Measurements from ENCODE around the gene ESYT1. TPM values are rescaled to one million over a fixed set of nuclear protein-coding genes. Genes with fewer than 3 reads are reported as not detected.
A peak's percentile ranks its signal among the peaks of the same experiment; 100 is the strongest.

Gene ESYT1
- total RNA-seq, 2 experiments from 2014 or later: 225 to 241 TPM

DNA sequence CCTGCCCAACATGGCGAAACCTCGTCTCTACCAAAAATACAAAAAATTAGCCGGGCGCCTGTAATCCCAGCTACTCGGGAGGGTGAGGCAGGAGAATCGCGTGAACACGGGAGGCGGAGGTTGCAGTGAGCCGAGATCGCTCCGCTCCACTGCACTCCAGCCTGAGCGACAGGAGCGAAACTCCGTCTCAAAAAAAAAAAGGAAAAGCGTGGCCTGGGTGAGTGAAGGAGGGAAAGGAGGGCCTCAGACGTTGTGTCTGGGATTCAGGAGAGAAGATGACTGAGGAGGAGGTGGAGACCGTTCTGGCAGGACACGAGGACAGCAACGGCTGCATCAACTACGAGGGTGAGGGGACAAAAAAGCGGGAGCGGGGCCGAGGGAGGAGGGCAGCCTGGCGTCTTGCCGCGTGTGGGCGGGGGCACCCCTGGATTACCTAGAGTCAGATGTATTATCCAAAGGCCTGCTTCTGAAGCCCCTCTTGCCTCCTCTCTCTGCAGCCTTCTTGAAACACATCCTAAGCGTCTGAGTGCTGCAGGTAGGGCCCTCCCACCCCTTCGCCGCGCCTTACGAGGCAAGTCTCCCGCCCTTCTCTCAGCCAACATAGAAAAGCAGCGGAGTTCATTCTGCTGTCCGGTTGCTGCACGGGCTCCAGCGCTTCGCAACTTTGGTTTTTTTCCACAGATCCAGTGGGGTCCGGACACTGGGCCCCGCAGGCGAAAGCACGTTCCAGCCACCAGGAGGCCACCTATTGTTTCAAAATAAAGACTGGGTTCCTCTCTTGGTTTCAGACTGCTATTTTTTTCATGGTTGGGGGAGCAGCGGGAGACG is 29.3 kb downstream of the ESYT1 start:
- Mint-ChIP-seq H3K27me3 (no peaks in the 10 kb centered on the region), H3K27ac (peak overlapping the region; percentile 96), H3K4me3 (peak overlapping the region; percentile 94), H3K9me3 (ENCODE audit: low read depth) (no peaks in the 10 kb centered on the region), H3K36me3 (peaks cover 48% of the 10 kb centered on the region), H3K4me1 (peaks cover 55% of the 10 kb centered on the region)
- peak; percentile 40 for ATAC-seq
- CTCF ChIA-PET: interaction anchor here (1.4 to 7.5 kb wide), 6 partner anchors 29 to 419 kb away, joined by 6 to 61 read pairs (median 18); partner anchors contain the start of genes ESYT1, RPL41, SMARCC2 and ZC3H10
- DNase-seq: peak; percentile 78

DNA sequence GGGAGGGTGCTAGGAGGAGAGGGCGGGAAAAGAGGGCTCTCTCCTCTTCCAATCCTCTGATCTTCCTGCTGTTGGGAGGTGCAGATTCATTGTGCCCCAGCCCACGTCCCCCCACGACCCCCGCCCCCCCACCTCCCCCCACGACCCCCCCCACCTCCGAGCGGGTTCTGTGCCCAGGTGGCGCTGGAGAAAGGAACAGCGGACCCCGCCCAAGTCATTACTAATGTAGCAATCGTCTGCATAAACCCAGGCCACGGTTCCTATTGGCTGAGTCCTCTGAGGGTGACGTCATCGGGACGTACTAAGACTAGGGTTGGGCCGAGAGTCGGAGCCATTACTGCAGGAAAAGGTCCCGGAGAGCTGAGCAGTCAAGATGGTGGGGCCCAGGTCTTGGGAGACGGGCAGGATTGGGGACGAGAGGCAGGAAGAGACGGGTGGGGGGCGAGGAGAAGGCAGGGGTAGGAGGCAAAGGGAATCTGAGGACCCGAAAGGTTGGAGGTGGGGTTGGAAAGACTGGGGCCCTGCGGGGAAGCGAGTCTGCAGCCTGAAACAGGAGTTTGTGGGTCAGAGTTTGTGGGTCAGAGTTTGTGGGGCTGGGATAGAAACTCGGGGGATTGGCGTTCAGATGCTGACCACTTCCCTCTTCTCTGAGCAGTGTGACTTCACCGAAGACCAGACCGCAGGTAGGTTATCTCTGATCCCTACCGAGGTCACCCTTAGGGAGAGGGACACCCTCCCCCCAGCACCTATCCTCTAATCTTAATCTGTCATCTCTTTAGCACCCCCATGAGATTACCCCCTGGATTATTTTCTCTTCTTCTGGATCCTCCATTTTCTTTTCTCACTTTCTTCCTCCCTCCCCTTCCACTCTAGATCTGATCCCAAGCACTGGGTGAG is 30.2 kb downstream of the ESYT1 start, which contains the start of gene MYL6:
Gene MYL6, plus strand, starts transcription at position 331 of the 897 bp plus-strand sequence. Its CDS starts 43 bp downstream, at position 374.
- no peaks in the 10 kb centered on the region for H3K9me3 Mint-ChIP-seq (ENCODE audit: low read depth)
- peak within 1 kb of the TSS; percentile 96 for H3K27ac Mint-ChIP-seq
- H3K4me3 Mint-ChIP-seq: peak within 1 kb of the TSS; percentile 94
- ATAC-seq (peak; percentile 85), DNase-seq (peak; percentile 98)
- H3K27me3 Mint-ChIP-seq: no peaks in the 10 kb centered on the region
- CTCF ChIA-PET: interaction anchor here (0.7 to 7.5 kb wide), 7 partner anchors 24 to 420 kb away, joined by 3 to 61 read pairs (median 10); partner anchors contain the start of genes ESYT1, RPL41, SMARCC2 and ZC3H10
- H3K36me3 Mint-ChIP-seq: peaks cover 52% of the 10 kb centered on the region
- H3K4me1 Mint-ChIP-seq: peaks cover 51% of the 10 kb centered on the region

DNA sequence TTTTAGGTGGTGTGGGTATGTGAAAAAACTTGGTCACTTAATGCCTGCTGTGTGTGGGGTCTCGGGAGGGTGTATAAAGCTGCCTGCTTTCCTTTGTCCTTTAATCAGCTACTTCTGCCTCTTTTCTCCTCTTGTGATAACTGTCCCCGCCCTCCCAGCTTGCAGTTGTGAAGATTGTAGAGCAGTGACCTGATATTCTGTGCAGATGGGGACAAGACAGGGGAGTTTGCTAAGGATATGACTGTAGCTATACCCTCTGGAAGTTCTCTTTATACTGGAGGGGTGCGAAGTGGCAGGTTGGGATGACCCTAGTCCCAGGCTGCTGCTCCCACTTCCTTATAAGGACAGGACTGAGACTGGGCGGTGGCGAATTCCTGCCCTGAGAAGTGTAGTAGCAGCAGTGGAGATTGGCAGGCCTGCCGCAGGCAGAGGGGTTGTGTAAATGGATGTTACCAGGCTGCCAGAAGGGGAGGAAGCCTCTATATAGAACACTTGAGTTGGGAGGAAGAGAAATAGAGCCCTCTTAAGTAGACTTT is 30.9 kb downstream of the ESYT1 start:
- Mint-ChIP-seq H3K36me3 (peaks cover 59% of the 10 kb centered on the region), H3K9me3 (ENCODE audit: low read depth) (no peaks in the 10 kb centered on the region), H3K27ac (peak overlapping the region; percentile 96), H3K27me3 (no peaks in the 10 kb centered on the region), H3K4me3 (peak overlapping the region; percentile 94), H3K4me1 (peaks cover 46% of the 10 kb centered on the region)
- peak; percentile 59 for DNase-seq
- peak; percentile 8 for ATAC-seq
- CTCF ChIA-PET: interaction anchor here (0.8 to 7.5 kb wide), 8 partner anchors 11 to 420 kb away, joined by 3 to 61 read pairs (median 8); partner anchors contain the start of genes ESYT1, RPL41, SMARCC2 and ZC3H10

DNA sequence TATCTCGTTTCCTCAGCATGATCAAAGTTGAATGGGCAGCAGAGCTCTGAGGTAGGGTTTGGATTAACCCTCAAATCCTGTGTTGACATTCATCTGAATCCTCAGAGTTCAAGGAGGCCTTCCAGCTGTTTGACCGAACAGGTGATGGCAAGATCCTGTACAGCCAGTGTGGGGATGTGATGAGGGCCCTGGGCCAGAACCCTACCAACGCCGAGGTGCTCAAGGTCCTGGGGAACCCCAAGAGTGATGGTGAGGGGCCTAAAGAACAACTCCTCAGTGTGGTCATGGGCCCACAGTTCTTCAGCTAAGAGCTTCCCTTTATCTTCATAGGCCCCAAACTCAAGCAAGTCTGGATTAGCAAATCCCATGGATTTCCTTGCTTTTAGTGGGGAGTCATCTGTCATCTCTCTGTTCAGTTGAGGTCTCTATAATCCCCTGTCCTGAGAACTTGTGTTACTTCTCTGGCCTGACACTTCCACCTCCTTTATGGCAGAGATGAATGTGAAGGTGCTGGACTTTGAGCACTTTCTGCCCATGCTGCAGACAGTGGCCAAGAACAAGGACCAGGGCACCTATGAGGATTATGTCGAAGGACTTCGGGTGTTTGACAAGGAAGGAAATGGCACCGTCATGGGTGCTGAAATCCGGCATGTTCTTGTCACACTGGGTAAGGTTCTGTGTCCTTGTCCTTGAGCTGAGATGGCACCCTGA is 31.6 kb downstream of the ESYT1 start:
- no peaks in the 10 kb centered on the region for H3K9me3 Mint-ChIP-seq (ENCODE audit: low read depth)
- DNase-seq (no peak), ATAC-seq (no peak)
- peak overlapping the region; percentile 96 for H3K27ac Mint-ChIP-seq
- H3K4me1 Mint-ChIP-seq: peaks cover 43% of the 10 kb centered on the region
- H3K4me3 Mint-ChIP-seq: peak overlapping the region; percentile 94
- CTCF ChIA-PET: interaction anchor here (0.8 to 7.5 kb wide), 8 partner anchors 10 to 421 kb away, joined by 3 to 61 read pairs (median 8); partner anchors contain the start of genes ESYT1, RPL41, SMARCC2 and ZC3H10
- peaks cover 62% of the 10 kb centered on the region for H3K36me3 Mint-ChIP-seq
- H3K27me3 Mint-ChIP-seq: no peaks in the 10 kb centered on the region

DNA sequence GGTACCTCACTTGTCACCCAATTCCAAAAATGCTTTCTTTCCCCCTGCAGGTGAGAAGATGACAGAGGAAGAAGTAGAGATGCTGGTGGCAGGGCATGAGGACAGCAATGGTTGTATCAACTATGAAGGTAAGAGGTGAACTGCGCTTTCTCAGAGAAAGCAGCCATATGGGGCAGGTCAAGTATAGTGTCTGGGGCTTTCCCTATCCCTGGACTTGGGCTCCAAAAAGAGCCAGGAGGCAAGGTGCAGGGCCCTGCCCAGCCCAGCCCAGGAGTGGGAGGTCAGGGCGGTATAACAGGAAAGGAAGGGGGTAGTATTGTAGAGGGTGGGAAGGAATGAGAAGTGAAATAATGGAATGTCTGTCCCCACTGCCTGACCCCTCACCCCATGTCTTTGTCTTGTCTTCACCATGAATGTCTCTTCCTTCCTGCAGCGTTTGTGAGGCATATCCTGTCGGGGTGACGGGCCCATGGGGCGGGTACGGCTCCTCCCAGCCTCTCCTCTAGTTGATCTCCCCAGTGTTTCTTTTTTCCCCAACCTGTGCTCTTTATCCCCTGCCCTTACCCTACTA is 32.2 kb downstream of the ESYT1 start:
- peak overlapping the region; percentile 94 for H3K4me3 Mint-ChIP-seq
- H3K27me3 Mint-ChIP-seq: no peaks in the 10 kb centered on the region
- DNase-seq (peak; percentile 83), ATAC-seq (peak; percentile 43)
- H3K9me3 Mint-ChIP-seq (ENCODE audit: low read depth): no peaks in the 10 kb centered on the region
- H3K4me1 Mint-ChIP-seq: peaks cover 41% of the 10 kb centered on the region
- H3K36me3 Mint-ChIP-seq: peaks cover 66% of the 10 kb centered on the region
- CTCF ChIA-PET: interaction anchor here (0.8 to 7.5 kb wide), 5 partner anchors 9 to 42 kb away, joined by 3 to 61 read pairs (median 20); partner anchors contain the start of genes ESYT1, RPL41, SMARCC2 and ZC3H10
- peak overlapping the region; percentile 96 for H3K27ac Mint-ChIP-seq

DNA sequence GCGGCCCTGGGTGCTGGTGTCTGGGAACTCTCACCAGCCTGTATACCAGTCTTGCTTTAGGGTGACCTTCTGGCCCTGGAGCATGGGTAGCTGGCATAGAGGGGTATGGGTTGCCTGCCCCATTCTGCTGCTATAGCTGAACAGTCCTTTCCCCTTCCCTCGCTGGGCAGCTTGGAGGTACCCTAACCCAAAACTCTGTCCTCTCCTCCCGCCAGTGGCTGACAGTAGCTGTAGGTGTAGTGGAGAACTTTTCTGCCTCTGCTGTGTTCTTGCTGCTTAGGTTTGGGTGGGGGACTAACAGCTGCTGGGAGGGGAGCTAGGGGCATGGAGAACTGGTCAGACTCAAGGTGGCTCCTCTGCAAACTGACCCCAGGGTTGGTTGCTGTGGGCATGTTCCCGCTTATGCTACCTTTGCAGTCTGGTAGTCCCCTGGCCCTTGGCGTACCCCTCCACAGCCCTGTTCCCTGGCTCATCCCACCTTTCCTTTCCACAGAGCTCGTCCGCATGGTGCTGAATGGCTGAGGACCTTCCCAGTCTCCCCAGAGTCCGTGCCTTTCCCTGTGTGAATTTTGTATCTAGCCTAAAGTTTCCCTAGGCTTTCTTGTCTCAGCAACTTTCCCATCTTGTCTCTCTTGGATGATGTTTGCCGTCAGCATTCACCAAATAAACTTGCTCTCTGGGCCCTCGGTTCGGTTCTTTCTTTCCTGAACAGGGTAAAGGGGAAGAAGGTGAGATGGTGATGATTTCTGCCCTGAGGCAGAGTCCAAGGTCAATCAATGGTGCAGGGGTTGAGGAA is 33.0 kb downstream of the ESYT1 start:
- DNase-seq (no peak), ATAC-seq (no peak)
- CTCF ChIA-PET: interaction anchor here (0.6 to 7.5 kb wide), 9 partner anchors 9 to 114 kb away, joined by 3 to 61 read pairs (median 7); partner anchors contain the start of genes ESYT1, MYL6B, RNF41 and RPL41
- H3K4me3 Mint-ChIP-seq: peak overlapping the region; percentile 94
- no peaks in the 10 kb centered on the region for H3K27me3 Mint-ChIP-seq
- H3K9me3 Mint-ChIP-seq (ENCODE audit: low read depth): no peaks in the 10 kb centered on the region
- peak overlapping the region; percentile 96 for H3K27ac Mint-ChIP-seq
- peaks cover 36% of the 10 kb centered on the region for H3K4me1 Mint-ChIP-seq
- peaks cover 67% of the 10 kb centered on the region for H3K36me3 Mint-ChIP-seq

DNA sequence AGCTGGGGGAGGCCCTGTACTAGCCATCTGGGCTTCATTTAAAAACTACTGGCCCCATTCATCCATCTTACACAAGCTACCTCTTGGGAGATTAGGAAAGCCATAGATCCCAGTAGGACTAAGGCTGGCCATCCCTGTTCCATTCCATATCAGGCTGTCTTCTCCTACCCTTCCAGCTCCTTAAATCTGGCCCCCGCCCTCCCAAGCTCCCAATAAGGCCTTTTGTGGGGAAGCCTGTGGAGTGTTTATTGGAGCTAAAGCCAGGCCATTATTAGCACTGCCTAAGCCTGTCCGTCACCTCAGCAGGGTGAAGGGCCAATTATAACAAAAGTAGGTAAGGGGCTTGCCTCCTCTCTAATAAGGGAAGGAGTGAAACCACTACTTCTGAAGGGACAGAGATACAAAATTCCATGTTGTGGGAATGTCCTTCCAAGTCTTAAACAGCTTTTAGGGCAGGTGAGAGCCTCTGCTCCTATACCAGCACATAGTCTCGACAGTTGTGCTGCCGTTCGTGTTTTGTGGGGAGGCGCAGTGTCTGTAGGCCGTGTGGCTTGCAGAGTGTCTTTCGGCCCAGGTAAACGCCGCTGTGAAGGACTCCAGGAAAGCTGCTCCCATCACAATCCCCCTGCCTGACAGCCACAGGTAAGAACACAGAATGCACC is 33.8 kb downstream of the ESYT1 start:
- Mint-ChIP-seq H3K27me3 (no peaks in the 10 kb centered on the region), H3K27ac (peak overlapping the region; percentile 96), H3K9me3 (ENCODE audit: low read depth) (no peaks in the 10 kb centered on the region), H3K4me3 (peak overlapping the region; percentile 94), H3K4me1 (peaks cover 36% of the 10 kb centered on the region), H3K36me3 (peaks cover 67% of the 10 kb centered on the region)
- DNase-seq: no peak
- CTCF ChIA-PET: interaction anchor here (0.6 to 7.5 kb wide), 12 partner anchors 10 to 163 kb away, joined by 3 to 61 read pairs (median 6); partner anchors contain the start of genes ESYT1, MYL6B, RNF41 and RPL41
- no peak for ATAC-seq

DNA sequence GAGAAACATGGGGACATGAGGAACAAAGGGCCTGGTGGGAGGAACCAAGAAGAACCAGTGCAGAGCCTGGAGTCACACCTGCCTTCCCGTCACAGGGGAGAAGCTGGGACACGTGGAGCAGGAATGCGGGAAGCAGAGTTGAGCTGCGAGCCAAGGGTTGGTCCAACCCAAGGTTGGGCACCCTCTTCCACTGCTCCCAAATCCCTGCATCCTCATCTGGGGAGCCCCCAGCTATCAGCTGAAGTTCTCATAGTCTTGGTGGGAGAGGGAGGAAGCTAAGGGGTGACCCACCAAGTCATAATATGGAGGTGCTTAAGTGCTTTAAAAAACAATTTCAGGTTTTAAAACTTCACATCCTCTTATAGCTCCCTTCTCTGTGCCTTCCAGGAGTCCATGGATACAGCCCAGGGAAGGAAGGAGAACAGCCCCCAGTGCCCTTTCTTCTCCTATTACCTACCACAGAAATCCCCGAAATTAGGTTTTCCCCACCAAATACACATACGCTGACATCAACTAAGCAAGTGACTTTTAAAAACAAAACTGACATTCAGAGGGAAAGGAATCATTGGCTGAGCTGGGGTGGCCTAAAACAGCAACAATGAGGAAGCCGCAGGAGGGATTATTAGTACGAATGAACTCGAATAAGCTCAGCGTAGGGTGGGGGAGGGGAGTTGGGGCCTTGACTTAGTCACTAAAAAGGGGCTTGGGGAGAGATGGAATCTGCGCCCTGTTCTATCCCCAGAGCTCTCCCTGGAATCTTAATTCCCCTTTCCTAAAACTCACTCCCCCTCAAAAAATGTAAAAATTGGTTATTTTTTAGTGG is 34.6 kb downstream of the ESYT1 start:
- H3K36me3 Mint-ChIP-seq: peaks cover 71% of the 10 kb centered on the region
- no peak for DNase-seq
- no peak overlapping the region for H3K4me3 Mint-ChIP-seq
- H3K27me3 Mint-ChIP-seq: no peaks in the 10 kb centered on the region
- peaks cover 30% of the 10 kb centered on the region for H3K4me1 Mint-ChIP-seq
- no peaks in the 10 kb centered on the region for H3K9me3 Mint-ChIP-seq (ENCODE audit: low read depth)
- ATAC-seq: no peak
- CTCF ChIA-PET: interaction anchor here (0.7 to 7.5 kb wide), 10 partner anchors 8 to 164 kb away, joined by 3 to 61 read pairs (median 4); partner anchors contain the start of genes ESYT1, MYL6B, SMARCC2 and ZC3H10
- peak overlapping the region; percentile 59 for H3K27ac Mint-ChIP-seq

DNA sequence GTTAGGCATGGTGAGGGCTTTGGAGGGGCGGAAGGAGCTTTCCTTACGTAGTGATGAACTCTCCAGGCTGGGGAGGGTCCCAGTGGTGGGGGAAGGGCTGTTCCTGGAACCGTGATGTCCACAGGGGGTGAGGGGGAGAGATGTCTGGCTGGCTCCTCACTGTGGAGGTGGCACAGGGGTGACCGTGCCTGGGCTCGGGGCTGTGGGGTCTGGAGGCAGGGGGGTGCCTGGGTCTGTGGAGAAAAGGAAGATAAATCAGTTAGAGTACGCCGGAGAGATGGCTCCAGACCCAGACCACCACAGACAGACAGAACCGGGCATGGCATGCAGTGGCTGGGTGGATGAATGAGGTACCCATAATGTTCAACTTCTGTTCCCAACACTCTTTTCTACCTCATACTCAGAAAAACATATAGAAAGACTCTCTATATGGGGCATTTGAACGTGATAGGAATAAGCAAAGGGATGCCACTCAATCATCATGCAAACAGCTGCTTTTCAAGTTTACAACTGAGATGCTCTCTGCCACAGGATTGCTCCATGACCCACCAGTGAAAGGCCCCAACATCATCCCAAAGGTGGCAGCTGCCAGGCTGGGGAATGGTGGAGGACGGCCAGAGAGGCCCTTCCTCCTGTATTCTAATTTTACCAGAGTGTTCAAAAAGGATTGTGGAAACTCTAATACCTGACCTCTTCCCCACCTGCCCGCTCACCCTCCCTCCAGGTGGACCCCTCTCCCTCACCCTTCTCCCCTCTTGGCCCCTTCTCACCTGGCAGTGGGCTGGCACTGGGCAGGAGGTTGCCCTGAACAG is 35.7 kb downstream of the ESYT1 start:
- Mint-ChIP-seq H3K36me3 (peaks cover 71% of the 10 kb centered on the region), H3K9me3 (ENCODE audit: low read depth) (no peaks in the 10 kb centered on the region), H3K4me1 (peaks cover 29% of the 10 kb centered on the region), H3K4me3 (no peak overlapping the region), H3K27me3 (no peaks in the 10 kb centered on the region), H3K27ac (no peak overlapping the region)
- CTCF ChIA-PET: interaction anchor here (0.5 to 7.5 kb wide), 9 partner anchors 9 to 145 kb away, joined by 3 to 61 read pairs (median 6); partner anchors contain the start of genes ESYT1, MYL6B, SMARCC2 and ZC3H10
- ATAC-seq (no peak), DNase-seq (no peak)

Measured in activated CD8-positive, alpha-beta memory T cell treated with anti-CD3 and anti-CD28 coated beads, Interleukin-2, amount 10 ng/mL, durations not matched to agents 7 days and 5 days (primary cell).